Effector CD8-positive, alpha-beta T cell (primary cell): ENCODE measurements around the gene DVL2.

ENCODE experiments used
- DNase-seq: peaks from one replicate; lab custom pipeline; 2025; lab: John Stamatoyannopoulos, UW

The DVL2 gene

GRCh38 chr17:7238420-7239090, 4.2 kb upstream of the DVL2 start:
- no peak for DNase-seq

- DNase-seq, result peak; percentile 76
These were observed 3.6 kb upstream of the DVL2 start for GRCh38 chr17:7237761-7238419.

- no peak for DNase-seq
These were observed 3.0 kb upstream of the DVL2 start for GRCh38 chr17:7237266-7237760.

GRCh38 chr17:7236808-7237207, 2.5 kb upstream of the DVL2 start:
- no peak for DNase-seq

GRCh38 chr17:7235693-7236665, 1.7 kb upstream of the DVL2 start:
- no peak for DNase-seq

- no peak for DNase-seq
These were observed 625 bp downstream of the DVL2 start for GRCh38 chr17:7233701-7234082.

- DNase-seq, result no peak
These were observed 2.2 kb downstream of the DVL2 start for GRCh38 chr17:7232114-7232513.

GRCh38 chr17:7229504-7229903, 4.8 kb downstream of the DVL2 start:
- no peak for DNase-seq

GRCh38 chr17:7228920-7229319, 5.4 kb downstream of the DVL2 start:
- no peak for DNase-seq

GRCh38 chr17:7226721-7227710, 7.3 kb downstream of the DVL2 start:
- DNase-seq, result no peak

GRCh38 chr17:7225711-7226331, 8.5 kb downstream of the DVL2 start:
- no peak for DNase-seq

- no peak for DNase-seq
These were observed 9.6 kb downstream of the DVL2 start for GRCh38 chr17:7224661-7225111.

- DNase-seq, result no peak
These were observed 10.2 kb downstream of the DVL2 start for GRCh38 chr17:7224110-7224509.

GRCh38 chr17:7223375-7223774, 10.9 kb downstream of the DVL2 start:
- no peak for DNase-seq

GRCh38 chr17:7222972-7223292, 11.4 kb downstream of the DVL2 start:
- no peak for DNase-seq

GRCh38 chr17:7222093-7222971, 12.0 kb downstream of the DVL2 start:
- no peak for DNase-seq

GRCh38 chr17:7221278-7222092, 12.8 kb downstream of the DVL2 start:
- DNase-seq, result no peak

- DNase-seq, result no peak
These were observed 13.6 kb downstream of the DVL2 start for GRCh38 chr17:7220593-7221277.
